Stomach (tissue), 4 donors: ENCODE measurements around the gene CPN2.

Source experiments
- EP300 ChIP-seq: sonication (generic); formaldehyde crosslinking; IDR thresholded peaks from one replicate; pipeline ENCODE4 v1.6.1; 2017; ENCODE audit warnings: antibody characterized with exemption
- POLR2A ChIP-seq, 4 donors: fragments of 450-650 bp; IDR thresholded peaks; one replicate each; pipeline ENCODE4 v1.6.1; 2016; ENCODE audit warnings: antibody characterized with exemption in 4 of 4, control low read depth in 2 of 4, mild to moderate bottlenecking in 1 of 4, moderate library complexity in 1 of 4
- POLR2AphosphoS5 ChIP-seq, 3 donors: sonication (generic); formaldehyde crosslinking; IDR thresholded peaks; one replicate each; pipeline ENCODE4 v1.6.1; 2016; ENCODE audit warnings: antibody characterized with exemption in 3 of 3
- TF ChIP-seq, protein P1 (sequence below), 7 experiments: fragments of 450-650 bp in 4 of 7; fragments of 200-600 bp in 3 of 7; sonication (generic) in 3 of 7; IDR thresholded peaks; one replicate each; pipeline ENCODE4 v1.5.1; 2016 to 2019; ENCODE audit warnings: antibody characterized with exemption in 7 of 7, control low read depth in 2 of 7, mild to moderate bottlenecking in 1 of 7

DNA sequence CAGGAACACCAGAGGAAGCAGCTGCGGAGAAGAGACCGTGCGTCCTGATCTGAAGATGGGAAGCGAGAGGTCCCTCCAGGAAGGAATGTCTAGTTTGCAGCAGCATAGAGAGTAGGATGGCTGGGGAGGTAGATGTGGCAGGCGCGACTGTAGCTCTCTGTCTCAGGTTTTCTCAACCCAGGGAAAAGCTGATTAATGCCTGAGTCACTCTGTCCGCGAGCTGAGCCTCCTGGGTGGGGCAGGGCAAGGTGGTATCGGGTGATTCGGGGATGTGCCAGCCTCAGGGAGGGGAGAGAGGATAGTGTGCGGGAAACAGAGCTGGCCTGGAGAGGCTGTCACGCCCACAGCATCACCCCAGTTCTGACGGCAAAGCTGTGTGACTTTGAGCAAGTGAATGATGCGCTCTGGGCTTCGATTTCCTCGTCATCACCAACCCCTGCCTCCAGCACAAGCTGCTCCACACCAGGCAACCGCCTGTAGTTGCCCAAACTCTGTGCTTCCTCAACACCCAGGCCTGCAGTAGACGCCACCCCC, 28.4 kb downstream of the CPN2 start:
- TF ChIP-seq, protein P1, sequence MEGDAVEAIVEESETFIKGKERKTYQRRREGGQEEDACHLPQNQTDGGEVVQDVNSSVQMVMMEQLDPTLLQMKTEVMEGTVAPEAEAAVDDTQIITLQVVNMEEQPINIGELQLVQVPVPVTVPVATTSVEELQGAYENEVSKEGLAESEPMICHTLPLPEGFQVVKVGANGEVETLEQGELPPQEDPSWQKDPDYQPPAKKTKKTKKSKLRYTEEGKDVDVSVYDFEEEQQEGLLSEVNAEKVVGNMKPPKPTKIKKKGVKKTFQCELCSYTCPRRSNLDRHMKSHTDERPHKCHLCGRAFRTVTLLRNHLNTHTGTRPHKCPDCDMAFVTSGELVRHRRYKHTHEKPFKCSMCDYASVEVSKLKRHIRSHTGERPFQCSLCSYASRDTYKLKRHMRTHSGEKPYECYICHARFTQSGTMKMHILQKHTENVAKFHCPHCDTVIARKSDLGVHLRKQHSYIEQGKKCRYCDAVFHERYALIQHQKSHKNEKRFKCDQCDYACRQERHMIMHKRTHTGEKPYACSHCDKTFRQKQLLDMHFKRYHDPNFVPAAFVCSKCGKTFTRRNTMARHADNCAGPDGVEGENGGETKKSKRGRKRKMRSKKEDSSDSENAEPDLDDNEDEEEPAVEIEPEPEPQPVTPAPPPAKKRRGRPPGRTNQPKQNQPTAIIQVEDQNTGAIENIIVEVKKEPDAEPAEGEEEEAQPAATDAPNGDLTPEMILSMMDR (IDR thresholded peaks at IDR 0.05) = no peak
- TF ChIP-seq POLR2A (IDR thresholded peaks at IDR 0.05) (no peak), POLR2AphosphoS5 (IDR thresholded peaks at IDR 0.05) (peak in 2 of 3 donors; percentile 33 to 65), EP300 (no peak)
